Posterior cingulate gyrus (tissue), 11 donors: Measurements from ENCODE around the gene PRRX2.
"Not testable (repeated sequence)": the region's sequence is repeated elsewhere in the genome, so short reads cannot be mapped to it uniquely, and the experiment has no call there.

Experiments used
- DNase-seq, 10 donors: peaks; one replicate each; pipeline versions ENCODE4 v3.0.0 to v3.0.0-alpha.2; 2020 to 2021; ENCODE audit warnings: mixed read lengths in 3 of 10
- intact Hi-C: fragments of 100-400 bp; cut with DNase I; formaldehyde crosslinking; loops from one replicate; pipeline ENCODE4 v1.15.1; 2023

The PRRX2 gene

GRCh38 chr9:129649726-129650679 is 15.4 kb upstream of the PRRX2 start:
- no peak for DNase-seq
- intact Hi-C loops: no loop called here

GRCh38 chr9:129650680-129651235 is 14.7 kb upstream of the PRRX2 start:
- intact Hi-C loops: no loop called here
- no peak for DNase-seq

GRCh38 chr9:129653823-129654553 is 11.5 kb upstream of the PRRX2 start:
- intact Hi-C loops: no loop called here
- no peak for DNase-seq

- intact Hi-C loops: no loop called here
- no peak for DNase-seq
Measured at GRCh38 chr9:129654554-129655040, 10.8 kb upstream of the PRRX2 start.

- intact Hi-C loops: no loop called here
- DNase-seq: no peak
Measured at GRCh38 chr9:129655154-129655553, 10.3 kb upstream of the PRRX2 start.

GRCh38 chr9:129655696-129656095 is 9.8 kb upstream of the PRRX2 start:
- intact Hi-C loops: no loop called here
- no peak for DNase-seq

- no peak for DNase-seq
- intact Hi-C loops: no loop called here
Measured at GRCh38 chr9:129656795-129657390, 8.6 kb upstream of the PRRX2 start.

GRCh38 chr9:129661029-129661428 is 4.4 kb upstream of the PRRX2 start:
- intact Hi-C loops: no loop called here
- DNase-seq: no peak

GRCh38 chr9:129662239-129662638 is 3.2 kb upstream of the PRRX2 start:
- DNase-seq, intact Hi-C loops: not testable (repeated sequence)

- intact Hi-C loops: no loop called here
- no peak for DNase-seq
Measured at GRCh38 chr9:129664746-129665388, 580 bp upstream of the PRRX2 start.

- intact Hi-C loops: no loop called here
- no peak for DNase-seq
Measured at GRCh38 chr9:129665814-129666520, 520 bp downstream of the PRRX2 start.

- DNase-seq: no peak
- intact Hi-C loops: no loop called here
Measured at GRCh38 chr9:129666575-129666974, 1.1 kb downstream of the PRRX2 start.

GRCh38 chr9:129667378-129667777 is 1.9 kb downstream of the PRRX2 start:
- no peak for DNase-seq
- intact Hi-C loops: no loop called here

GRCh38 chr9:129667850-129668249 is 2.4 kb downstream of the PRRX2 start:
- intact Hi-C loops: no loop called here

GRCh38 chr9:129669141-129669718 is 3.8 kb downstream of the PRRX2 start:
- DNase-seq: no peak

More at GRCh38 chr9:129667850-129668249, 2.4 kb downstream of the PRRX2 start:
- no peak for DNase-seq

GRCh38 chr9:129669946-129670345 is 4.5 kb downstream of the PRRX2 start:
- intact Hi-C loops: no loop called here
- no peak for DNase-seq

More at GRCh38 chr9:129669141-129669718, 3.8 kb downstream of the PRRX2 start:
- intact Hi-C loops: no loop called here

GRCh38 chr9:129671065-129671464 is 5.6 kb downstream of the PRRX2 start:
- DNase-seq: no peak
- intact Hi-C loops: no loop called here

GRCh38 chr9:129671519-129671918 is 6.1 kb downstream of the PRRX2 start:
- DNase-seq: no peak
- intact Hi-C loops: no loop called here

GRCh38 chr9:129672702-129673101 is 7.3 kb downstream of the PRRX2 start:
- intact Hi-C loops: no loop called here
- no peak for DNase-seq
